Measurements from ENCODE around the gene METTL25B. TPM values are rescaled to one million over a fixed set of nuclear protein-coding genes. Genes with fewer than 3 reads are reported as not detected.

Gene METTL25B
- total RNA-seq (2016; rRNA removed; fragmentation: Illumina TruSeq; extraction: Trizol): 8.1 and 11.9 TPM in 2 replicates
- total RNA-seq (2016; cell fraction: cytosol; rRNA removed; fragmentation: Illumina TruSeq; extraction: Trizol; ENCODE audit: low read depth): 4.8 and 7.1 TPM in 2 replicates
- total RNA-seq (2016; cell fraction: insoluble cytoplasmic fraction; rRNA removed; fragmentation: Illumina TruSeq; extraction: Trizol): 8.7 and 14.6 TPM in 2 replicates
- 7.4 and 7.9 TPM in 2 replicates for total RNA-seq (2016; cell fraction: membrane; rRNA removed; fragmentation: Illumina TruSeq; extraction: Trizol)
- total RNA-seq (2016; cell fraction: nucleus; rRNA removed; fragmentation: Illumina TruSeq; extraction: Trizol): 8.7 and 16.4 TPM in 2 replicates
- 24.0 and 26.3 TPM in 2 replicates for polyA plus RNA-seq (2011; rRNA removed)
- 15.1 and 18.0 TPM in 2 replicates for polyA plus RNA-seq (2011; cell fraction: cytosol; rRNA removed)
- 45.6 and 53.5 TPM in 2 replicates for polyA plus RNA-seq (2011; cell fraction: nucleus; rRNA removed)
- 18.4 and 20.2 TPM in 2 replicates for polyA plus RNA-seq (2012)
- 4.1 and 5.6 TPM in 2 replicates for polyA plus RNA-seq (2016; cell fraction: cytosol; fragmentation: Illumina TruSeq; extraction: Trizol; ENCODE audit: low read depth)
- 7.1 and 9.1 TPM in 2 replicates for polyA plus RNA-seq (2016; cell fraction: insoluble cytoplasmic fraction; fragmentation: Illumina TruSeq; extraction: Trizol; ENCODE audit: low read depth)
- 6.4 and 8.1 TPM in 2 replicates for polyA plus RNA-seq (2016; cell fraction: membrane; fragmentation: Illumina TruSeq; extraction: Trizol; ENCODE audit: low read depth)
- 35.7 and 36.8 TPM in 2 replicates for polyA plus RNA-seq (2016; cell fraction: nucleus; fragmentation: Illumina TruSeq; extraction: Trizol; ENCODE audit: insufficient read depth, low read depth)
- 28.4 and 53.9 TPM in 2 replicates for polyA minus RNA-seq (2011; rRNA and poly(A)+ RNA removed; ENCODE audit: low replicate concordance)
- 9.3 and 11.1 TPM in 2 replicates for polyA minus RNA-seq (2011; cell fraction: cytosol; rRNA and poly(A)+ RNA removed)
- polyA minus RNA-seq (2011; cell fraction: nucleus; rRNA and poly(A)+ RNA removed): 16.1 and 19.6 TPM in 2 replicates
- Bru-seq, nascent RNA: percentile 65 among the genes with signal in this experiment
- BruChase-seq, experiment 1, labeled RNA remaining after a 6-hour chase: percentile 82 among the genes with signal in this experiment
- percentile 75 among the genes with signal in this experiment for BruChase-seq, experiment 2, labeled RNA remaining after a 2-hour chase
- long read RNA-seq, experiment 1, partial matches to known transcripts: 2 of 3 reads
- long read RNA-seq, experiment 1, other reads (novel, unspliced or antisense): 0 of 3 reads
- long read RNA-seq, experiment 2, transcript RRNAD1-201 (8 exons, 2,254 nt): major isoform, 10 of 38 reads
- long read RNA-seq, experiment 2, partial matches to known transcripts: 8 of 38 reads
- long read RNA-seq, experiment 2, other reads (novel, unspliced or antisense): 19 of 38 reads

DNA sequence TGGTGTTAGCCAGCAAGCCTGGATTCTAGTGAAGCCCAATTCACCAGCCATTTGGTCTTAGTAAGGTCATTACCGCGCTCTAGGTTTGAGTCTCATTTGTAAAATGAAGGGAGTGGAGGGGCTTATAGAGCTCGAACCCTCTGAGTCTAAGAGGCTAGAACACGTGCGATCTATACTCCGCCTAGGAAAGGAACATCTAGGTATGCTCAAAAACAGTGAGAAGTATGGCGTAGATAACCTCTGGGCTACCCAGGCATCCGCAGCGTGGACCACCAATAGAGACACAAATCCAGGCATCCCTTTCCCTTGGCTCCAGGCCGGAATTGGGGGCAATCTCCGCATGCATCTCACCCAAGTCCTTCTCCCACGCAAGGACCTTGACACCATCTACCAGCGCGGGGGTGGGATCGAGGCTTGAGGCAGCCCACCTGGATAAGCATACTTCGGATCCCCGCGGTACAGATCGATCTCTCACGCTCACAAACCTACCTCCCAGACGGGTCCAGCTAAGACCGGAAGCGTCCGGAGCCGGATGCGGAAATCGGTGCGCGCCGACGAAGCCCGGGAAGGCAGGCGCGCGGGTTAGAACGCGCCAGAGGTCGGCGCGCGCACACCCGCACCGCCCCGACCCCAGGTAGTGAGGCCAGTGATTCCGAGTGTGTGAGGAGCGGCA is at the start of gene METTL25B:
TSS of gene METTL25B (plus strand) at position 544 of the 673 bp plus-strand sequence. CDS start 636 bp downstream, outside the sequence.
- Histone ChIP-seq H3K36me3 (replicated peaks in 1 of 2; ENCODE audit: control insufficient read depth in 1 of 2, insufficient read depth in 2 of 2, low read length in 2 of 2) (peaks cover 8 to 15% of the 10 kb centered on the region in 2 experiments), H3K79me2 (ENCODE audit: insufficient read depth, low read length) (peaks cover 59% of the 10 kb centered on the region), H2AFZ (ENCODE audit: low read length) (peak within 1 kb of the TSS; percentile 87), H3K9me3 (ENCODE audit: low read length) (no peaks in the 10 kb centered on the region), H3K27ac (ENCODE audit: extremely low read length, insufficient read depth, low read length) (peak within 1 kb of the TSS; percentile 79), H3K4me3 (replicated peaks in 1 of 3; ENCODE audit: insufficient read depth in 1 of 3, low read depth in 2 of 3, low read length in 3 of 3) (peak within 1 kb of the TSS; percentile 89 to 100 (median 98)), H4K20me1 (ENCODE audit: insufficient read depth, low read length) (peaks cover 17% of the 10 kb centered on the region), H3K9ac (ENCODE audit: insufficient read depth, low read depth, low read length) (peak within 1 kb of the TSS; percentile 89), H3K27me3 (ENCODE audit: control insufficient read depth in 1 of 2, insufficient read depth in 2 of 2, low read length in 2 of 2) (no peaks in the 10 kb centered on the region; a peak in 1 of 5 replicates), H3K4me1 (ENCODE audit: insufficient read depth, low read length) (peaks cover 49% of the 10 kb centered on the region), H3K4me2 (ENCODE audit: low read depth, low read length) (peak within 1 kb of the TSS; percentile 97)
- peak; percentile 75 for DNase-seq (ENCODE audit: low spot score)
- no TSS peak for BruUV-seq (replicated peaks)
- ChIA-PET POLR2A (interaction anchor here (0.7 to 5.7 kb wide), 28 partner anchors 12 to 553 kb away, joined by 3 to 100 read pairs (median 5); partner anchors contain the start of genes CRABP2, HDGF, MEF2D and MRPL24), CTCF (ENCODE audit: low intra/inter-chr PET ratio, low total read pairs) (interaction anchor here (0.6 to 5.7 kb wide), 3 partner anchors 38 to 70 kb away, joined by 3 to 119 read pairs (median 3); no protein-coding TSS in a partner anchor)
- WGBS (ENCODE audit: low lambda C conversion rate): 0% methylated on average over 14 of the region's 46 CpGs
- intact Hi-C loops (cut with micrococcal nuclease; ENCODE audit: unreplicated experiment): loop anchor here (2.0 to 10.0 kb wide), 2 partner anchors 21 to 63 kb away; no protein-coding TSS in a partner anchor
- in situ Hi-C loops (cut with HindIII; ENCODE audit: extremely low pct_ligation_motif_present, low pct_unique_long_range_greater_than_20kb): loop anchor here (5.0 kb wide), 2 partner anchors 39 to 41 kb away; partner anchors contain the start of gene PRCC
- peak; percentile 83 for ATAC-seq
- no peak for FAIRE-seq
- 0 out of 2 replicates have a peak, but pooled peaks have one; percentile 44 for TF ChIP-seq ZNF792 (CRISPR knock-in tag; IDR thresholded peaks at IDR 0.05)
- TF ChIP-seq HES4 (CRISPR knock-in tag; IDR thresholded peaks at IDR 0.05; ENCODE audit: borderline replicate concordance): 0 out of 2 replicates have a peak, but pooled peaks have one; percentile 53
- TF ChIP-seq, protein P1, sequence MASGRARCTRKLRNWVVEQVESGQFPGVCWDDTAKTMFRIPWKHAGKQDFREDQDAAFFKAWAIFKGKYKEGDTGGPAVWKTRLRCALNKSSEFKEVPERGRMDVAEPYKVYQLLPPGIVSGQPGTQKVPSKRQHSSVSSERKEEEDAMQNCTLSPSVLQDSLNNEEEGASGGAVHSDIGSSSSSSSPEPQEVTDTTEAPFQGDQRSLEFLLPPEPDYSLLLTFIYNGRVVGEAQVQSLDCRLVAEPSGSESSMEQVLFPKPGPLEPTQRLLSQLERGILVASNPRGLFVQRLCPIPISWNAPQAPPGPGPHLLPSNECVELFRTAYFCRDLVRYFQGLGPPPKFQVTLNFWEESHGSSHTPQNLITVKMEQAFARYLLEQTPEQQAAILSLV (CRISPR knock-in tag; IDR thresholded peaks at IDR 0.05; ENCODE audit: borderline replicate concordance): no peak
- TF ChIP-seq ARNTL (CRISPR knock-in tag; IDR thresholded peaks at IDR 0.05): 0 out of 2 replicates have a peak, but pooled peaks have one; percentile 28
- 0 out of 2 replicates have a peak, but pooled peaks have one; percentile 16 for TF ChIP-seq ZBTB20 (CRISPR knock-in tag; IDR thresholded peaks at IDR 0.05; ENCODE audit: borderline replicate concordance, low read depth)
- TF ChIP-seq, protein P2, sequence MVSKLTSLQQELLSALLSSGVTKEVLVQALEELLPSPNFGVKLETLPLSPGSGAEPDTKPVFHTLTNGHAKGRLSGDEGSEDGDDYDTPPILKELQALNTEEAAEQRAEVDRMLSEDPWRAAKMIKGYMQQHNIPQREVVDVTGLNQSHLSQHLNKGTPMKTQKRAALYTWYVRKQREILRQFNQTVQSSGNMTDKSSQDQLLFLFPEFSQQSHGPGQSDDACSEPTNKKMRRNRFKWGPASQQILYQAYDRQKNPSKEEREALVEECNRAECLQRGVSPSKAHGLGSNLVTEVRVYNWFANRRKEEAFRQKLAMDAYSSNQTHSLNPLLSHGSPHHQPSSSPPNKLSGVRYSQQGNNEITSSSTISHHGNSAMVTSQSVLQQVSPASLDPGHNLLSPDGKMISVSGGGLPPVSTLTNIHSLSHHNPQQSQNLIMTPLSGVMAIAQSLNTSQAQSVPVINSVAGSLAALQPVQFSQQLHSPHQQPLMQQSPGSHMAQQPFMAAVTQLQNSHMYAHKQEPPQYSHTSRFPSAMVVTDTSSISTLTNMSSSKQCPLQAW (CRISPR knock-in tag; IDR thresholded peaks at IDR 0.05): 0 out of 2 replicates have a peak, but pooled peaks have one; percentile 6
- peak; percentile 23; the same call in 1 of the 2 replicates for TF ChIP-seq ZNF224 (CRISPR knock-in tag; IDR thresholded peaks at IDR 0.05)
- TF ChIP-seq JARID2 (CRISPR knock-in tag; IDR thresholded peaks at IDR 0.05; ENCODE audit: insufficient replicate concordance): no peak
- no peak for TF ChIP-seq ZNF713 (CRISPR knock-in tag; IDR thresholded peaks at IDR 0.05)
- TF ChIP-seq RXRA (CRISPR knock-in tag; IDR thresholded peaks at IDR 0.05): peak; percentile 22; the same call in 1 of the 2 replicates
- TF ChIP-seq, protein P3, sequence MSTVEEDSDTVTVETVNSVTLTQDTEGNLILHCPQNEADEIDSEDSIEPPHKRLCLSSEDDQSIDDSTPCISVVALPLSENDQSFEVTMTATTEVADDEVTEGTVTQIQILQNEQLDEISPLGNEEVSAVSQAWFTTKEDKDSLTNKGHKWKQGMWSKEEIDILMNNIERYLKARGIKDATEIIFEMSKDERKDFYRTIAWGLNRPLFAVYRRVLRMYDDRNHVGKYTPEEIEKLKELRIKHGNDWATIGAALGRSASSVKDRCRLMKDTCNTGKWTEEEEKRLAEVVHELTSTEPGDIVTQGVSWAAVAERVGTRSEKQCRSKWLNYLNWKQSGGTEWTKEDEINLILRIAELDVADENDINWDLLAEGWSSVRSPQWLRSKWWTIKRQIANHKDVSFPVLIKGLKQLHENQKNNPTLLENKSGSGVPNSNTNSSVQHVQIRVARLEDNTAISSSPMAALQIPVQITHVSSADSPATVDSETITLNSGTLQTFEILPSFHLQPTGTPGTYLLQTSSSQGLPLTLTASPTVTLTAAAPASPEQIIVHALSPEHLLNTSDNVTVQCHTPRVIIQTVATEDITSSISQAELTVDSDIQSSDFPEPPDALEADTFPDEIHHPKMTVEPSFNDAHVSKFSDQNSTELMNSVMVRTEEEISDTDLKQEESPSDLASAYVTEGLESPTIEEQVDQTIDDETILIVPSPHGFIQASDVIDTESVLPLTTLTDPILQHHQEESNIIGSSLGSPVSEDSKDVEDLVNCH (CRISPR knock-in tag; IDR thresholded peaks at IDR 0.05): no peak

All from HepG2 (cell line).